ENCODE results near the gene KLHL29. TPM values are rescaled to one million over a fixed set of nuclear protein-coding genes. Genes with fewer than 3 reads are reported as not detected.
A peak's percentile ranks its signal among the peaks of the same experiment; 100 is the strongest.

KLHL29 gene
- total and polyA plus RNA-seq, 2 of the 13 experiments (the other 11 are each of a cell fraction or from before 2014, with no cell fraction given) = 0.01 TPM; not detected in 1

DNA sequence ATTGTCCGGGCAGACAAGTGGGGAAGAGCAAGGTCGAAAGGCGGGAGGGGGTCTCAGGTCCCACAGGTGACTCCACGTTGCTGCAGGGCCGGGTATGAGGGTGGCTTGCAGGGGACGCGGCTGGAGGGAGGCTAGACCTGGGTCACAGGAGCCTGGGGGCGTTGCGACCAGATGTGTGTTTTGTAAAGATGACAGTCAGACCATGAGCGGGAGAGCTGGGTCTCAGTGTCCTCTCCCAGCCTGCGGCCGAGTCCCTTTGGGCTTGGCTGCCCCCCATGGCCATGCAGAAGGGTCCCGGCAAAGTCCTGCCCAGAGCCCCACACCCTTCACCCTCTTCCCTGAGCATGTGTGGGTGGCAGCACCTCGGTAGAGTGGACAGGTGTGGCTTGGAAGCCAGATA, 302.7 kb downstream of the KLHL29 start:
- Histone ChIP-seq H3K27ac (ENCODE audit: extremely low read length, insufficient read depth, low read length) (no peak overlapping the region), H3K4me3 (replicated peaks in 1 of 3; ENCODE audit: insufficient read depth in 1 of 3, low read depth in 2 of 3, low read length in 3 of 3) (no peak overlapping the region), H2AFZ (ENCODE audit: low read length) (no peak overlapping the region), H3K36me3 (replicated peaks in 1 of 2; ENCODE audit: control insufficient read depth in 1 of 2, insufficient read depth in 2 of 2, low read length in 2 of 2) (no peaks in the 10 kb centered on the region), H3K4me1 (ENCODE audit: insufficient read depth, low read length) (0 out of 2 replicates have a peak, but pooled peaks cover 4% of the 10 kb centered on the region), H3K9ac (ENCODE audit: insufficient read depth, low read depth, low read length) (no peak overlapping the region), H4K20me1 (ENCODE audit: insufficient read depth, low read length) (no peaks in the 10 kb centered on the region), H3K79me2 (ENCODE audit: insufficient read depth, low read length) (no peaks in the 10 kb centered on the region), H3K27me3 (ENCODE audit: control insufficient read depth in 1 of 2, insufficient read depth in 2 of 2, low read length in 2 of 2) (peaks cover 3 to 7% of the 10 kb centered on the region in 2 experiments; a peak in 3 of 5 replicates), H3K4me2 (ENCODE audit: low read depth, low read length) (no peak overlapping the region), H3K9me3 (ENCODE audit: low read length) (no peaks in the 10 kb centered on the region)
- ATAC-seq (no peak), FAIRE-seq (no peak), DNase-seq (ENCODE audit: low spot score) (no peak)
- TF ChIP-seq AGO2 (optimal IDR thresholded peaks at IDR 0.05; ENCODE audit: low read depth, low read length) = peak; percentile 26
- TF ChIP-seq, protein P1, sequence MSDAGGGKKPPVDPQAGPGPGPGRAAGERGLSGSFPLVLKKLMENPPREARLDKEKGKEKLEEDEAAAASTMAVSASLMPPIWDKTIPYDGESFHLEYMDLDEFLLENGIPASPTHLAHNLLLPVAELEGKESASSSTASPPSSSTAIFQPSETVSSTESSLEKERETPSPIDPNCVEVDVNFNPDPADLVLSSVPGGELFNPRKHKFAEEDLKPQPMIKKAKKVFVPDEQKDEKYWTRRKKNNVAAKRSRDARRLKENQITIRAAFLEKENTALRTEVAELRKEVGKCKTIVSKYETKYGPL (CRISPR knock-in tag; IDR thresholded peaks at IDR 0.05) = no peak
- POLR2A ChIA-PET = no interaction called here
- WGBS (ENCODE audit: low lambda C conversion rate) = 59% methylated on average over 14 of the region's 14 CpGs
- CTCF ChIA-PET (ENCODE audit: low intra/inter-chr PET ratio, low total read pairs) = no interaction called here
- intact Hi-C loops (cut with micrococcal nuclease; ENCODE audit: unreplicated experiment) = no loop called here
- in situ Hi-C loops (cut with HindIII; ENCODE audit: extremely low pct_ligation_motif_present, low pct_unique_long_range_greater_than_20kb) = no loop called here
- BruUV-seq (replicated peaks) = no TSS peak

GRCh38 chr2:23688486-23689130, 303.6 kb downstream of the KLHL29 start:
- WGBS (ENCODE audit: low lambda C conversion rate) = 78% methylated on average over 10 of the region's 15 CpGs
- TF ChIP-seq TSC22D2 (CRISPR knock-in tag; IDR thresholded peaks at IDR 0.05; ENCODE audit: borderline replicate concordance) (no peak), TERF1 (CRISPR knock-in tag; IDR thresholded peaks at IDR 0.05) (no peak), AKAP8 (CRISPR knock-in tag; IDR thresholded peaks at IDR 0.05) (no peak), ZNF136 (CRISPR knock-in tag; IDR thresholded peaks at IDR 0.05; ENCODE audit: low read depth) (no peak), ZNF605 (CRISPR knock-in tag; IDR thresholded peaks at IDR 0.05) (no peak), KDM3A (CRISPR knock-in tag; IDR thresholded peaks at IDR 0.05; ENCODE audit: low read depth) (no peak), FIP1L1 (IDR thresholded peaks at IDR 0.05; ENCODE audit: borderline replicate concordance, insufficient read depth, low read depth, low read length) (no peak), ARID5B (CRISPR knock-in tag; IDR thresholded peaks at IDR 0.05) (no peak), RFX3 (CRISPR knock-in tag; IDR thresholded peaks at IDR 0.05) (no peak), RXRA (CRISPR knock-in tag; IDR thresholded peaks at IDR 0.05) (no peak), ZNF713 (CRISPR knock-in tag; IDR thresholded peaks at IDR 0.05) (no peak)

More at GRCh38 chr2:23688486-23689130, 303.6 kb downstream of the KLHL29 start:
- H2AFZ ChIP-seq (ENCODE audit: low read length) = no peak overlapping the region
- H3K4me2 ChIP-seq (ENCODE audit: low read depth, low read length) = no peak overlapping the region
- no peaks in the 10 kb centered on the region for H3K36me3 ChIP-seq (replicated peaks in 1 of 2; ENCODE audit: control insufficient read depth in 1 of 2, insufficient read depth in 2 of 2, low read length in 2 of 2)
- H3K79me2 ChIP-seq (ENCODE audit: insufficient read depth, low read length) = no peaks in the 10 kb centered on the region
- no peak overlapping the region for H3K27ac ChIP-seq (ENCODE audit: extremely low read length, insufficient read depth, low read length)
- no TSS peak for BruUV-seq (replicated peaks)
- no peak for ATAC-seq
- FAIRE-seq = no peak
- ChIA-PET POLR2A (no interaction called here), CTCF (ENCODE audit: low intra/inter-chr PET ratio, low total read pairs) (no interaction called here)
- H3K27me3 ChIP-seq (ENCODE audit: control insufficient read depth in 1 of 2, insufficient read depth in 2 of 2, low read length in 2 of 2) = peaks cover 3 to 6% of the 10 kb centered on the region in 2 experiments; a peak in 3 of 5 replicates
- H3K9me3 ChIP-seq (ENCODE audit: low read length) = no peaks in the 10 kb centered on the region
- in situ Hi-C loops (cut with HindIII; ENCODE audit: extremely low pct_ligation_motif_present, low pct_unique_long_range_greater_than_20kb) = no loop called here
- no peaks in the 10 kb centered on the region for H4K20me1 ChIP-seq (ENCODE audit: insufficient read depth, low read length)
- 0 out of 2 replicates have a peak, but pooled peaks cover 4% of the 10 kb centered on the region for H3K4me1 ChIP-seq (ENCODE audit: insufficient read depth, low read length)
- no peak overlapping the region for H3K9ac ChIP-seq (ENCODE audit: insufficient read depth, low read depth, low read length)
- H3K4me3 ChIP-seq (replicated peaks in 1 of 3; ENCODE audit: insufficient read depth in 1 of 3, low read depth in 2 of 3, low read length in 3 of 3) = no peak overlapping the region
- DNase-seq (ENCODE audit: low spot score) = no peak
- intact Hi-C loops (cut with micrococcal nuclease; ENCODE audit: unreplicated experiment) = no loop called here

Measured in HepG2 (cell line).